IMR-90 (cell line): ENCODE measurements around the gene VAV1.

ENCODE experiments used
- BHLHE40 ChIP-seq: fragments of 150-350 bp; IDR thresholded peaks from 2 replicates; pipeline ENCODE4 v1.6.1; 2016; ENCODE audit warnings: mild to moderate bottlenecking, low read depth, low read length
- CEBPB ChIP-seq: IDR thresholded peaks from 2 replicates; pipeline ENCODE4 v1.6.1; 2012; ENCODE audit warnings: low read depth, low read length, improper control_type of control experiment
- FOS ChIP-seq: fragments of 150-350 bp; IDR thresholded peaks from 2 replicates; pipeline ENCODE4 v1.6.1; 2016; ENCODE audit warnings: low read depth, low read length
- MAFK ChIP-seq: IDR thresholded peaks from 2 replicates; pipeline ENCODE4 v1.6.1; 2012; ENCODE audit warnings: low read depth, low read length, improper control_type of control experiment
- MAZ ChIP-seq: IDR thresholded peaks from 2 replicates; pipeline ENCODE4 v1.6.1; 2012; ENCODE audit warnings: low read depth, mild to moderate bottlenecking, low read length, improper control_type of control experiment, moderate library complexity, borderline replicate concordance
- NFE2L2 ChIP-seq: fragments of 150-350 bp; IDR thresholded peaks from 2 replicates; pipeline ENCODE4 v1.6.1; 2016; ENCODE audit warnings: low read depth, mild to moderate bottlenecking, low read length
- POLR2A ChIP-seq: IDR thresholded peaks from 2 replicates; pipeline ENCODE4 v1.6.1; 2012; ENCODE audit warnings: mild to moderate bottlenecking, low read depth, low read length
- RAD21 ChIP-seq: IDR thresholded peaks from 2 replicates; pipeline ENCODE4 v1.6.1; 2012; ENCODE audit warnings: low read length, improper control_type of control experiment
- RCOR1 ChIP-seq: IDR thresholded peaks from 2 replicates; pipeline ENCODE4 v1.6.1; 2012; ENCODE audit warnings: mild to moderate bottlenecking, low read length, improper control_type of control experiment; ENCODE audit not compliant: insufficient replicate concordance
- RFX5 ChIP-seq: IDR thresholded peaks from 2 replicates; pipeline ENCODE4 v1.8.0; 2012; ENCODE audit warnings: low read depth, mild to moderate bottlenecking, low read length, moderate library complexity
- SMC3 ChIP-seq: fragments of 150-350 bp; IDR thresholded peaks from 2 replicates; pipeline ENCODE4 v1.6.1; 2016; ENCODE audit warnings: low read depth, mild to moderate bottlenecking, antibody characterized with exemption, low read length, moderate library complexity
- USF2 ChIP-seq: fragments of 150-350 bp; IDR thresholded peaks from 2 replicates; pipeline ENCODE4 v1.6.1; 2017; ENCODE audit warnings: mild to moderate bottlenecking, antibody characterized with exemption, low read length, low read depth
- TF ChIP-seq, protein P1 (sequence below): conservative IDR thresholded peaks from 2 replicates; pipeline ENCODE4 v1.5.1; 2012; ENCODE audit warnings: mild to moderate bottlenecking, low read depth, low read length, improper control_type of control experiment

GRCh38 chr19:6731822-6732221, 40.7 kb upstream of the VAV1 start:
- TF ChIP-seq, protein P1, sequence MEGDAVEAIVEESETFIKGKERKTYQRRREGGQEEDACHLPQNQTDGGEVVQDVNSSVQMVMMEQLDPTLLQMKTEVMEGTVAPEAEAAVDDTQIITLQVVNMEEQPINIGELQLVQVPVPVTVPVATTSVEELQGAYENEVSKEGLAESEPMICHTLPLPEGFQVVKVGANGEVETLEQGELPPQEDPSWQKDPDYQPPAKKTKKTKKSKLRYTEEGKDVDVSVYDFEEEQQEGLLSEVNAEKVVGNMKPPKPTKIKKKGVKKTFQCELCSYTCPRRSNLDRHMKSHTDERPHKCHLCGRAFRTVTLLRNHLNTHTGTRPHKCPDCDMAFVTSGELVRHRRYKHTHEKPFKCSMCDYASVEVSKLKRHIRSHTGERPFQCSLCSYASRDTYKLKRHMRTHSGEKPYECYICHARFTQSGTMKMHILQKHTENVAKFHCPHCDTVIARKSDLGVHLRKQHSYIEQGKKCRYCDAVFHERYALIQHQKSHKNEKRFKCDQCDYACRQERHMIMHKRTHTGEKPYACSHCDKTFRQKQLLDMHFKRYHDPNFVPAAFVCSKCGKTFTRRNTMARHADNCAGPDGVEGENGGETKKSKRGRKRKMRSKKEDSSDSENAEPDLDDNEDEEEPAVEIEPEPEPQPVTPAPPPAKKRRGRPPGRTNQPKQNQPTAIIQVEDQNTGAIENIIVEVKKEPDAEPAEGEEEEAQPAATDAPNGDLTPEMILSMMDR = no peak
- TF ChIP-seq CEBPB = no peak
- TF ChIP-seq USF2 = no peak
- no peak for TF ChIP-seq POLR2A
- TF ChIP-seq RCOR1 = no peak
- TF ChIP-seq RFX5 = no peak
- TF ChIP-seq NFE2L2 = no peak
- TF ChIP-seq BHLHE40 = no peak
- no peak for TF ChIP-seq RAD21
- no peak for TF ChIP-seq SMC3
- no peak for TF ChIP-seq MAFK
- TF ChIP-seq MAZ = no peak
- TF ChIP-seq FOS = no peak
